SK-N-MC (cell line): ENCODE results near the gene TCF7L2.

Experiments
- DNase-seq: peaks from one replicate; pipeline ENCODE4 v3.0.0-alpha.2; 2011; ENCODE audit warnings: low read depth, low spot score
- H3K27ac ChIP-seq: fragments of 200-600 bp; sonication (generic); 2 replicates; pipeline ENCODE4 v1.5.1; 2016; ENCODE audit warnings: mixed run types
- H3K36me3 ChIP-seq: fragments of 200-600 bp; sonication (generic); 2 replicates; pipeline ENCODE4 v1.6.1; 2017; ENCODE audit warnings: antibody characterized with exemption, low read length, mixed read lengths; ENCODE audit not compliant: insufficient read depth
- H3K4me3 ChIP-seq: fragments of 200-600 bp; sonication (generic); 2 replicates; pipeline ENCODE4 v1.5.1; 2016
- H3K9ac ChIP-seq: fragments of 200-600 bp; sonication (generic); 2 replicates; pipeline ENCODE4 v1.8.0; 2017; ENCODE audit warnings: mixed run types, mixed read lengths; ENCODE audit not compliant: insufficient read length
- H3K9me3 ChIP-seq: fragments of 200-600 bp; sonication (generic); 2 replicates; pipeline ENCODE4 v1.6.1; 2017; ENCODE audit warnings: low read depth, mild to moderate bottlenecking, antibody characterized with exemption, low read length, moderate library complexity, mixed read lengths
- EZH2 ChIP-seq: fragments of 200-600 bp; sonication (generic); IDR thresholded peaks from one replicate; pipeline ENCODE4 v1.6.1; 2017; ENCODE audit warnings: antibody characterized with exemption
- FOXP2 ChIP-seq: optimal IDR thresholded peaks from 2 replicates; pipeline ENCODE3; 2011; ENCODE audit warnings: mild to moderate bottlenecking, moderate library complexity; ENCODE audit not compliant: insufficient read depth; ENCODE audit errors: extremely low read length, control extremely low read depth
- POLR2AphosphoS5 ChIP-seq: IDR thresholded peaks from 2 replicates; pipeline ENCODE4 v1.6.1; 2012; ENCODE audit warnings: mild to moderate bottlenecking, low read depth, low read length, borderline replicate concordance

The TCF7L2 gene

DNA sequence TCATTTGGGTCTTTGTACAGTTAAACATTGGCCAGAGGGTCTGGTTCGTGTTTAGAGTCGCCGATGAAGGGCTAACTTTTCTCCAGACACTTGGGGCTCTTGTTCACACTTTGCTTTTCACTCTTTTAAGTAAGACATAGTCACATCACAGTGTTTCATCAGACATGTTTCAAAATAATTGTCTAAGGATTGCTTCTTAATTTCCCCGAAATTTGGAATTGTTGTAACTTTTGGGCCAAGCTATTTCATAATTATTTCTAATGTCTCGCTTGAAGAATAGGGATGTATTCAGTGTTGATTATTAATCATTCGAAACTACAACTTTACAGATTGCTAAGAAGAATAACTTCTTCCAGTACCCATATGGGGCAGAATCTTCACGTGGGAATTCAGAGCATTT, 92.8 kb downstream of the TCF7L2 start:
- no peak overlapping the region for H3K4me3 ChIP-seq
- no peaks in the 10 kb centered on the region for H3K36me3 ChIP-seq
- no peak overlapping the region for H3K9ac ChIP-seq
- no peak overlapping the region for H3K27ac ChIP-seq
- TF ChIP-seq FOXP2 (no peak), EZH2 (no peak), POLR2AphosphoS5 (no peak)
- no peak for DNase-seq
- H3K9me3 ChIP-seq: no peaks in the 10 kb centered on the region

DNA sequence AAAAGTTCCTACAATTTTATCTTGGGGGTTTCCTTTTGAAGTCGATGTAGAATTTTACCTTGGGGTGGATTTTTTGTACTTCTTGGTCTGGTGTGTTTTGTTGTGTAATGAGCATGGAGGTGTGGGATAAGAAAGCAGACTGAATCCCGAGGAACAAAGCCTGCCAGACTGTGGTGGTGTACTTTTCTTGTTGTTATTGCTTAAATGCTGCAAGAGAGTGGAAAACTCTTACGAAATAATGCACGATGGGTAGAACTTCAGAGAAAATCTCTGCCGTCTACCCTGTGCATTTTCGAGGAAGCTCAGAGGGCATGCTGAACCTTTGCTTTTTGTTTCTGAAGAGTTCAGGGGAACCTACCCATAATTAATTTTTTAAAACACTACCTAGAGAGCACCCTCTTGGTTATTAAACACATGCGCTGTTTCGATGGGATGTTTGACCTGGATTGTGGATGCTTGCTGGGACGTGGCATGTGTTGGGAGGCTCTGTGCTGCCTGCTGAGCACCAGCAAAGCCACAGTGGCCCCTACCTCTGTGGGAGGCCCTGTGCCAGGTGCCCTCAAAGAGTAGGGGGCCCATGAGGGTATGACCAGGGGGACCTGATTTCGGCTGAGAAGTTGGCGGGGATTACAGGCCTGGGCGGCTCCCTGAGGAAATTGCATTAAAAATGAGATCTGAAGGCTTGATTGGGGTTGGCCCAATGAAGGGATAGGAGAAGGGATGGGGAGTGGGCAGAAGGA, 94.1 kb downstream of the TCF7L2 start:
- Histone ChIP-seq H3K9me3 (no peaks in the 10 kb centered on the region), H3K9ac (no peak overlapping the region), H3K27ac (no peak overlapping the region), H3K4me3 (no peak overlapping the region), H3K36me3 (no peaks in the 10 kb centered on the region)
- TF ChIP-seq POLR2AphosphoS5 (no peak), FOXP2 (no peak), EZH2 (no peak)
- no peak for DNase-seq

GRCh38 chr10:113045147-113046055, 95.4 kb downstream of the TCF7L2 start:
- Histone ChIP-seq H3K27ac (no peak overlapping the region), H3K4me3 (no peak overlapping the region), H3K36me3 (no peaks in the 10 kb centered on the region), H3K9ac (no peak overlapping the region), H3K9me3 (no peaks in the 10 kb centered on the region)
- no peak for TF ChIP-seq EZH2
- no peak for TF ChIP-seq FOXP2
- no peak for TF ChIP-seq POLR2AphosphoS5
- DNase-seq: no peak

DNA sequence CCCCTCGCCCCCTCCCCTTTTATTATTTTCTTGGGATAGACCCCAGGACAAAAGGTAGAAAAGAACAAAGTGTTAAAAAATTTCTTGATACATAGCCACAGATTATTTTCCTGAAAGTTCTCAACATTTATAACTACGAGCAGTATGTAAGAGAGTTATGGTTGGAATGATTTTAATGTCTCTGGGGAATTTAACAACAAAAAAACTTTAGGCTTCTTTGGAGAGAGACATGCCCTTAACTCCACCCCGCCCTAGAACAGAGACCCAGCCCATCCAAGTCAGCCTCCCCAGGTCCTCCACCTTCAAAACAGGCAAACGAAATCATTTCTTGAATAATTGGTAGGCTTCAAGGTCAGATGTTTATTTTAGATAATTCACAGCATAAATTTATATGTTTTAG, 97.1 kb downstream of the TCF7L2 start:
- Histone ChIP-seq H3K27ac (no peak overlapping the region), H3K36me3 (no peaks in the 10 kb centered on the region), H3K9ac (no peak overlapping the region), H3K9me3 (no peaks in the 10 kb centered on the region), H3K4me3 (no peak overlapping the region)
- TF ChIP-seq FOXP2 (no peak), EZH2 (no peak), POLR2AphosphoS5 (no peak)
- no peak for DNase-seq

- H3K4me3 ChIP-seq: no peak overlapping the region
- no peak overlapping the region for H3K9ac ChIP-seq
- no peak overlapping the region for H3K27ac ChIP-seq
- H3K9me3 ChIP-seq: no peaks in the 10 kb centered on the region
- no peaks in the 10 kb centered on the region for H3K36me3 ChIP-seq
- no peak for DNase-seq
- TF ChIP-seq POLR2AphosphoS5: no peak
Measured at GRCh38 chr10:113047605-113047962, 97.5 kb downstream of the TCF7L2 start.

- H3K9ac ChIP-seq: no peak overlapping the region
- TF ChIP-seq EZH2 (no peak), FOXP2 (no peak), POLR2AphosphoS5 (no peak)
- no peak for DNase-seq
- no peaks in the 10 kb centered on the region for H3K36me3 ChIP-seq
- H3K9me3 ChIP-seq: no peaks in the 10 kb centered on the region
- H3K4me3 ChIP-seq: no peak overlapping the region
- H3K27ac ChIP-seq: no peak overlapping the region
Measured at GRCh38 chr10:113047963-113048781, 98.1 kb downstream of the TCF7L2 start.

DNA sequence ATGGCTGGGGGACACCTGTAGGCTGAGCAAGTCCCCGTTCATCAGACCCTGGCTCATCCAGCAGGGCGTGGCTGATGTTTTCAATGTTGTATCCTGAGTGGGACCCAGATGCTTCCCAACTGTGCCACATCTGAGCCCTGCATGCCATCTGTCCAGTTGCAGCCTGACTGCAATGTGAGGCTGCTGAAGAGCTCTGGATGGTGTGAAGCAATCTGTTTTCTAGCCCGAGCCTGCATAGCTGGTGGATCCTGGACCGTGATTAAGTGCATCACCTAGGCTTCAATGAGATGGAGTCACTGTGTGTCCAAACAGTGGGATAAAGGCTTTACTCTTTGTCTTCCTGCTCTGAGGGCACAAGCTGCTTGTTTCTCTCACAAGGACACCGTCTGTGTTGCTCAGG, 99.8 kb downstream of the TCF7L2 start:
- Histone ChIP-seq H3K36me3 (no peaks in the 10 kb centered on the region), H3K9me3 (no peaks in the 10 kb centered on the region), H3K4me3 (no peak overlapping the region), H3K27ac (no peak overlapping the region), H3K9ac (no peak overlapping the region)
- DNase-seq: no peak
- TF ChIP-seq POLR2AphosphoS5 (no peak), FOXP2 (no peak), EZH2 (no peak)
